ENCODE measurements around the gene RHOT1. TPM values are rescaled to one million over a fixed set of nuclear protein-coding genes. Genes with fewer than 3 reads are reported as not detected.
A peak's percentile ranks its signal among the peaks of the same experiment; 100 is the strongest.
"Not testable (repeated sequence)": the region's sequence is repeated elsewhere in the genome, so short reads cannot be mapped to it uniquely, and the experiment has no call there.

Gene RHOT1
- total and polyA plus RNA-seq, 8 donors, result 11.6 to 26.7 (median 16.0) TPM

DNA sequence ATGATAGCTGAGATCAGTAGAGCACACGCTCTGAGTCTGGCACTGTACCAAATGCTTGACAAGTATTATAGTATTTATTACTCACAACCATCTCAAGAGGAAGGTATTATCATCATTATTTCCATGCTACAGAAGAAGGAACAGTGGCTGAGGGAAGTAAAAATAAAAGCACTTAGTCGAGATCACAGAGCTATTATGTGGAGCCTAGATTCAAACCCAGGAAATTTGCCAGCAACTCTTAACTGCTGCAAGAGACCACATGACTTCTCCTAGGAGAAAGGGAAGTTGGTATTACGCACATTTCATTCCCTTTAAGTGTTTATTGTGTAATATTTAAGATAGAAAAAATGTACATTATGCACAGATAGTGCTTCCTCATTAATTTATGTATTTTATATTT is 1.0 kb upstream of the RHOT1 start:
- Histone ChIP-seq H3K36me3 (no peaks in the 10 kb centered on the region), H3K27me3 (no peaks in the 10 kb centered on the region), H3K4me1 (peaks cover 15 to 32% (median 30%) of the 10 kb centered on the region in 3 donors), H3K4me3 (peak overlapping the region in 3 of 4 donors; percentile 63 to 84 (median 82)), H3K9me3 (no peaks in the 10 kb centered on the region), H3K27ac (peak overlapping the region; percentile 69 to 96 (median 88))
- intact Hi-C loops (cut with DNase I), result no loop called here
- FAIRE-seq, result peak; percentile 67
- ATAC-seq, result peak; percentile 35 to 73 (median 52)
- 9 to 11% methylated on average over 3 of the region's 3 CpGs for WGBS, 2 donors
- peak in 2 of 6 donors; percentile 19 to 54 for DNase-seq
- TF ChIP-seq, protein P1, sequence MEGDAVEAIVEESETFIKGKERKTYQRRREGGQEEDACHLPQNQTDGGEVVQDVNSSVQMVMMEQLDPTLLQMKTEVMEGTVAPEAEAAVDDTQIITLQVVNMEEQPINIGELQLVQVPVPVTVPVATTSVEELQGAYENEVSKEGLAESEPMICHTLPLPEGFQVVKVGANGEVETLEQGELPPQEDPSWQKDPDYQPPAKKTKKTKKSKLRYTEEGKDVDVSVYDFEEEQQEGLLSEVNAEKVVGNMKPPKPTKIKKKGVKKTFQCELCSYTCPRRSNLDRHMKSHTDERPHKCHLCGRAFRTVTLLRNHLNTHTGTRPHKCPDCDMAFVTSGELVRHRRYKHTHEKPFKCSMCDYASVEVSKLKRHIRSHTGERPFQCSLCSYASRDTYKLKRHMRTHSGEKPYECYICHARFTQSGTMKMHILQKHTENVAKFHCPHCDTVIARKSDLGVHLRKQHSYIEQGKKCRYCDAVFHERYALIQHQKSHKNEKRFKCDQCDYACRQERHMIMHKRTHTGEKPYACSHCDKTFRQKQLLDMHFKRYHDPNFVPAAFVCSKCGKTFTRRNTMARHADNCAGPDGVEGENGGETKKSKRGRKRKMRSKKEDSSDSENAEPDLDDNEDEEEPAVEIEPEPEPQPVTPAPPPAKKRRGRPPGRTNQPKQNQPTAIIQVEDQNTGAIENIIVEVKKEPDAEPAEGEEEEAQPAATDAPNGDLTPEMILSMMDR (IDR thresholded peaks at IDR 0.05), result no peak

GRCh38 chr17:32141679-32142037 is 644 bp upstream of the RHOT1 start:
- Histone ChIP-seq H3K36me3 (no peaks in the 10 kb centered on the region), H3K4me1 (peaks cover 15 to 32% (median 30%) of the 10 kb centered on the region in 3 donors), H3K27me3 (no peaks in the 10 kb centered on the region), H3K27ac (peak overlapping the region; percentile 69 to 96 (median 88)), H3K4me3 (peak overlapping the region; percentile 16 to 84 (median 72)), H3K9me3 (no peaks in the 10 kb centered on the region)
- 3 to 5% methylated on average over 12 of the region's 12 CpGs for WGBS, 2 donors
- peak in 3 of 4 donors; percentile 1 to 3 (median 1) for ATAC-seq
- no peak for FAIRE-seq
- TF ChIP-seq, protein P1 (IDR thresholded peaks at IDR 0.05), result no peak
- intact Hi-C loops (cut with DNase I), result no loop called here
- no peak for DNase-seq

- Histone ChIP-seq H3K9me3 (no peaks in the 10 kb centered on the region), H3K27ac (peak overlapping the region; percentile 61 to 96 (median 82)), H3K4me1 (peaks cover 15 to 32% (median 30%) of the 10 kb centered on the region in 3 donors), H3K27me3 (no peaks in the 10 kb centered on the region), H3K4me3 (peak overlapping the region; percentile 63 to 84 (median 78)), H3K36me3 (no peaks in the 10 kb centered on the region)
- DNase-seq (peak; percentile 72 to 88 (median 83)), FAIRE-seq (no peak), ATAC-seq (peak; percentile 65 to 71 (median 66))
- WGBS, 2 donors, result 0 to 2% methylated on average over 21 to 23 of the region's 23 CpGs
- intact Hi-C loops (cut with DNase I), result no loop called here
- TF ChIP-seq, protein P1 (IDR thresholded peaks at IDR 0.05), result no peak
Measured at GRCh38 chr17:32142857-32143526, 690 bp downstream of the RHOT1 start.

GRCh38 chr17:32143527-32143870 is 1.2 kb downstream of the RHOT1 start:
- peaks cover 15 to 32% (median 30%) of the 10 kb centered on the region in 3 donors for H3K4me1 ChIP-seq
- H3K27me3 ChIP-seq, result no peaks in the 10 kb centered on the region
- H3K36me3 ChIP-seq, result no peaks in the 10 kb centered on the region
- H3K4me3 ChIP-seq, result peak overlapping the region in 3 of 4 donors; percentile 63 to 84 (median 82)
- WGBS, 2 donors, result 7% methylated on average over 6 of the region's 6 CpGs
- H3K27ac ChIP-seq, result peak overlapping the region in 2 of 4 donors; percentile 94 to 96
- TF ChIP-seq, protein P1 (IDR thresholded peaks at IDR 0.05), result no peak
- ATAC-seq (no peak), DNase-seq (no peak), FAIRE-seq (no peak)
- H3K9me3 ChIP-seq, result no peaks in the 10 kb centered on the region
- intact Hi-C loops (cut with DNase I), result no loop called here

- H3K4me3 ChIP-seq; DNase-seq; H3K9me3 ChIP-seq; H3K36me3 ChIP-seq; ATAC-seq; intact Hi-C loops (cut with DNase I); H3K27me3 ChIP-seq; FAIRE-seq: not testable (repeated sequence)
- Histone ChIP-seq H3K4me1 (peaks cover 15 to 32% (median 30%) of the 10 kb centered on the region in 3 donors), H3K27ac (peak overlapping the region in 1 of 4 donors; percentile 15)
- WGBS, 2 donors, result 97 to 100% methylated on average over 2 of the region's 2 CpGs
Measured at GRCh38 chr17:32144442-32144841, 2.1 kb downstream of the RHOT1 start.

Data from pancreas (tissue), 10 donors.